Tibial nerve (tissue), 3 donors: ENCODE measurements around the gene PRPSAP2.

Experiments used
- CTCF ChIP-seq, 5 experiments: fragments of 200-600 bp in 3 of 5; fragments of 450-650 bp in 2 of 5; sonication (generic) in 3 of 5; IDR thresholded peaks; one replicate each; pipeline ENCODE4 v1.5.1; 2016 to 2019; ENCODE audit warnings: antibody characterized with exemption in 5 of 5, mild to moderate bottlenecking in 3 of 5, moderate library complexity in 2 of 5
- POLR2A ChIP-seq, 2 donors: fragments of 450-650 bp; IDR thresholded peaks; one replicate each; pipeline ENCODE4 v1.6.1; 2017; ENCODE audit warnings: antibody characterized with exemption in 2 of 2, mild to moderate bottlenecking in 2 of 2, moderate library complexity in 2 of 2

DNA sequence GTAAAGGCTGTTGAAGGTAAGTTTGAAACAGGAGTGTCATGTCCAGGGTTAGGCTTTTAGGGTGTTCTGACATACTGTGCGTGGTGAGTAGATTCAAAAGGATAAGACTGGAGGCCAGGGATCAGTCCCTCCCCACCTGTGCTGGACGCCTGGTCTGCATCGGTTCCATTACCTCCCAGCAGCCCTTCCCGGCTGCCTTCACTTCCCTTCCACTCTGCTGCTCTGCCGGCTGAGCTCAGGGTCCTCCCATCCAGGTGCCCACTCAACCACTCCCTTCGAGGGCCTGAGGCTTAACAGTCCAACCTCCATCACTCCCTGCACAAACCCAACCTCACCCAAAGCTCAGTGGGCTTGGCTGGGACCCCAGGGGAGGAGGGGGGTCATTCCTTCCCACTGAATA, 89.9 kb downstream of the PRPSAP2 start:
- TF ChIP-seq POLR2A (IDR thresholded peaks at IDR 0.05) (no peak), CTCF (IDR thresholded peaks at IDR 0.05) (no peak)
